Measurements from ENCODE around the gene TMEM41B. TPM values are rescaled to one million over a fixed set of nuclear protein-coding genes. Genes with fewer than 3 reads are reported as not detected.
"Not testable (repeated sequence)": the region's sequence is repeated elsewhere in the genome, so short reads cannot be mapped to it uniquely, and the experiment has no call there.

The TMEM41B gene
- total RNA-seq, 1 experiment from 2014 or later, result 50.3 TPM

DNA sequence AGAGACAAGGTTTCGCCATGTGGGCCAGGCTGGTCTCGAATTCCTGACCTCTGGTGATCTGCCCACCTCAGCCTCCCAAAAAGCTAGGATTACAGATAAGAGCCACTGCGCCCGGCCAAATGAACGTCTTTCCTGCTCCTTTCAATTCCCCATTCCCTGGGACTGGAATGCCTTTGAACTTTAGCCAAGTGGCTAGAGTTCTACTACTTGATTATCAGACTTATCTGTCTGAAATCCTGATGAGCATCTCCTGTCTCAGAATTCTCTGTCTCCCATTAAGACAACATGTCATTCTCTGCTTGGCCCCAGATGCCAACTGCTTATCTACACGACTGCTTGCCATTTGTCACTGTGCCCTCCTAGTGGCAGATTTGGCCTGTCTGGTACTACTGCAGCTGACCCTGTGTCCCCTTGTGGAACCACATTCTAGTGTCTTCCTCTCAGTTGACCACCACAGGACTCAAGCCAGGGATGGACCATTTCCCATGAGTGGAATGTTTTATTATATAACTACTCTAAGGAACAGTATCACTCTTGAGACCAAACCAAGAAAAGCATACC is 37.0 kb upstream of the TMEM41B start:
- no peaks in the 10 kb centered on the region for H3K27me3 Mint-ChIP-seq (ENCODE audit: insufficient read depth, unreplicated experiment)
- no peak overlapping the region for H3K27ac Mint-ChIP-seq (ENCODE audit: low read depth, unreplicated experiment)
- no peak overlapping the region for H3K4me3 Mint-ChIP-seq (ENCODE audit: unreplicated experiment)
- no peak for DNase-seq (ENCODE audit: unreplicated experiment)
- no peaks in the 10 kb centered on the region for H3K4me1 Mint-ChIP-seq (ENCODE audit: insufficient read depth, unreplicated experiment)
- H3K9me3 Mint-ChIP-seq (ENCODE audit: unreplicated experiment), result no peaks in the 10 kb centered on the region
- POLR2A ChIA-PET, result interaction anchor here (1.6 kb wide), 1 partner anchor 10 kb away, joined by 5 read pairs; no protein-coding TSS in a partner anchor
- no peaks in the 10 kb centered on the region for H3K36me3 Mint-ChIP-seq (ENCODE audit: insufficient read depth, unreplicated experiment)
- TF ChIP-seq, protein P1, sequence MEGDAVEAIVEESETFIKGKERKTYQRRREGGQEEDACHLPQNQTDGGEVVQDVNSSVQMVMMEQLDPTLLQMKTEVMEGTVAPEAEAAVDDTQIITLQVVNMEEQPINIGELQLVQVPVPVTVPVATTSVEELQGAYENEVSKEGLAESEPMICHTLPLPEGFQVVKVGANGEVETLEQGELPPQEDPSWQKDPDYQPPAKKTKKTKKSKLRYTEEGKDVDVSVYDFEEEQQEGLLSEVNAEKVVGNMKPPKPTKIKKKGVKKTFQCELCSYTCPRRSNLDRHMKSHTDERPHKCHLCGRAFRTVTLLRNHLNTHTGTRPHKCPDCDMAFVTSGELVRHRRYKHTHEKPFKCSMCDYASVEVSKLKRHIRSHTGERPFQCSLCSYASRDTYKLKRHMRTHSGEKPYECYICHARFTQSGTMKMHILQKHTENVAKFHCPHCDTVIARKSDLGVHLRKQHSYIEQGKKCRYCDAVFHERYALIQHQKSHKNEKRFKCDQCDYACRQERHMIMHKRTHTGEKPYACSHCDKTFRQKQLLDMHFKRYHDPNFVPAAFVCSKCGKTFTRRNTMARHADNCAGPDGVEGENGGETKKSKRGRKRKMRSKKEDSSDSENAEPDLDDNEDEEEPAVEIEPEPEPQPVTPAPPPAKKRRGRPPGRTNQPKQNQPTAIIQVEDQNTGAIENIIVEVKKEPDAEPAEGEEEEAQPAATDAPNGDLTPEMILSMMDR (IDR thresholded peaks at IDR 0.05; ENCODE audit: unreplicated experiment), result no peak
- BruUV-seq (replicated peaks), result no TSS peak
- intact Hi-C loops (cut with micrococcal nuclease), result no loop called here
- CTCF ChIA-PET, result no interaction called here

DNA sequence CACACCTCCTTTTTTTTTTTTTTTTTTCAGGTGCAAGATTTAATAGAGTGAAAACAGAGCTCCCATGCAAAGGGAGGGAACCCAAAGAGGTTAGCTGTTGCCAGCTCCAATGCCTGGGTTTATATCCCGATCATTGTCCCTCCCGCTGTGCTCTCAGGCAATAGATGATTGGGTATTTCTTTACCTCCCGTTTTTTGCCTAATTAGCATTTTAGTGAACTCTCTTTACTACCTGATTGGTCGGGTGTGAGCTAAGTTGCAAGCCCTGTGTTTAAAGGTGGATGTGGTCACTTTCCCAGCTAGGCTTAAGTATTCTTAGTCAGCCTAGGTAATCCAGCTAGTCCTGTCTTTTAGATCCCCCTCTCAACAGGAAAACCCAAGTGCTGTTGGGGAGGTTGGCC is 33.4 kb upstream of the TMEM41B start:
- DNase-seq (ENCODE audit: unreplicated experiment); H3K36me3 Mint-ChIP-seq (ENCODE audit: insufficient read depth, unreplicated experiment); intact Hi-C loops (cut with micrococcal nuclease); H3K9me3 Mint-ChIP-seq (ENCODE audit: unreplicated experiment); H3K4me3 Mint-ChIP-seq (ENCODE audit: unreplicated experiment); H3K4me1 Mint-ChIP-seq (ENCODE audit: insufficient read depth, unreplicated experiment); BruUV-seq (replicated peaks); POLR2A ChIA-PET; H3K27me3 Mint-ChIP-seq (ENCODE audit: insufficient read depth, unreplicated experiment); H3K27ac Mint-ChIP-seq (ENCODE audit: low read depth, unreplicated experiment): not testable (repeated sequence)
- CTCF ChIA-PET, result interaction anchor here (0.6 to 0.7 kb wide), 2 partner anchors 29 to 274 kb away, joined by 3 to 5 read pairs; no protein-coding TSS in a partner anchor

DNA sequence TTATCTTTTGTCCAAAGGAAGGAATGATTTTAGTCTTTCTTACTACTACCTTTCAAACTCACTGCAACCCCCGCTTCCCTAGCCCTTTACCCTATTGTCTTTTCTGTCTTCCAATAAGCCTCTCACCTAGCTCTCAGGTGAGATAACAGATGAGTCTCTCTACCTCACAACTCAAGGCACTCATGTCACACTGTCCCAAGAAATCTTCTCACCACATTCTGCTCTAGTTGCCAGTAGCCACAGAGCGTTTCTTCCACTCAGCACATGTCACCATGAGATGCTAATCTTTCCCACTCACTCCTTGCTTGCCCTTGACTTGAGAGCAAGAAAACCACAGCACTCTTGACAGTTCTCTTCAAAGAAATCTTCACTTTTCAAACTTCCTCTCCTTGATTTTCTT is 32.7 kb upstream of the TMEM41B start:
- POLR2A ChIA-PET, result no interaction called here
- TF ChIP-seq, protein P1 (IDR thresholded peaks at IDR 0.05; ENCODE audit: unreplicated experiment), result no peak
- Mint-ChIP-seq H3K9me3 (ENCODE audit: unreplicated experiment) (no peaks in the 10 kb centered on the region), H3K36me3 (ENCODE audit: insufficient read depth, unreplicated experiment) (no peaks in the 10 kb centered on the region), H3K4me3 (ENCODE audit: unreplicated experiment) (no peak overlapping the region), H3K27ac (ENCODE audit: low read depth, unreplicated experiment) (no peak overlapping the region), H3K4me1 (ENCODE audit: insufficient read depth, unreplicated experiment) (no peaks in the 10 kb centered on the region), H3K27me3 (ENCODE audit: insufficient read depth, unreplicated experiment) (no peaks in the 10 kb centered on the region)
- DNase-seq (ENCODE audit: unreplicated experiment), result no peak
- no TSS peak for BruUV-seq (replicated peaks)
- intact Hi-C loops (cut with micrococcal nuclease), result no loop called here
- CTCF ChIA-PET, result interaction anchor here (0.6 to 0.7 kb wide), 3 partner anchors 30 to 275 kb away, joined by 3 to 5 read pairs (median 3); no protein-coding TSS in a partner anchor

DNA sequence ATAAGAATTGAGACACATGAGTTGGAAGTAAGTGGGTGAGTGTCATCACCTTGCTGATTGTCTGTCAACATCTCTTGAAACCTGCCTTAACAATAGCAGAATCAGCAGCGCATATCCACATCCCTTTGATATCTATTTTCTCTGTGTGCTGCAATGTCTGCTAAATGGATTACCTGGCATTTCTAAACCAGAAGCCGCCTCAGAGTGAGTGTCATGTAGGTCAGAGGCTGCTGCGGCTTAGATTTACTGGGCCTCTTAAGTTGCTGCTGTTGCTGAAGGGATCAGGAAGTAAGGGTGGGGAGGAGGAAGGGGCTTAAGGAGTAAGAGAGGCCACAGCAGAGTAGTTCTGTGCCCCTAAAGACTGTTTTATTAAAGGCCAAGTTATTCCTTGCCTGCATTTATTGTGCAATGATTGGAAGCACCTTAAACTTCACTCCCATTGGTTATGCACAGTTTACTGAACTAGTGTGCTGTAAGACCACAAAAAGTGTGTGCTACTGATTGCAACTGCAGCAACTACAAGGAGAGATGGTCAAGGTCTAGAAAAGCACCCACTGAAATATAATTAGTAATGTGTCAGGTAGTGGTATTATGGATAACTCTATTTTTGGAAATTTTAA is 29.8 kb upstream of the TMEM41B start:
- intact Hi-C loops (cut with micrococcal nuclease), result no loop called here
- H3K4me3 Mint-ChIP-seq (ENCODE audit: unreplicated experiment), result no peak overlapping the region
- no peaks in the 10 kb centered on the region for H3K27me3 Mint-ChIP-seq (ENCODE audit: insufficient read depth, unreplicated experiment)
- no TSS peak for BruUV-seq (replicated peaks)
- no peak overlapping the region for H3K27ac Mint-ChIP-seq (ENCODE audit: low read depth, unreplicated experiment)
- ChIA-PET CTCF (no interaction called here), POLR2A (no interaction called here)
- H3K4me1 Mint-ChIP-seq (ENCODE audit: insufficient read depth, unreplicated experiment), result no peaks in the 10 kb centered on the region
- no peaks in the 10 kb centered on the region for H3K36me3 Mint-ChIP-seq (ENCODE audit: insufficient read depth, unreplicated experiment)
- H3K9me3 Mint-ChIP-seq (ENCODE audit: unreplicated experiment), result no peaks in the 10 kb centered on the region
- no peak for DNase-seq (ENCODE audit: unreplicated experiment)
- TF ChIP-seq, protein P1 (IDR thresholded peaks at IDR 0.05; ENCODE audit: unreplicated experiment), result no peak

Measured in MCF 10A (cell line).